Stimulated activated CD4-positive, alpha-beta T cell treated with anti-CD3 and anti-CD28 coated beads, Interleukin-1b, Interleukin-23, amount 100 ng/mL, for 1 hour (primary cell): ENCODE data around the gene PDZD7.

Experiments used
- DNase-seq, 2 donors: peaks; one replicate each; pipeline ENCODE4 v3.0.0-alpha.2; 2020; ENCODE audit warnings: low read depth in 2 of 2

Gene PDZD7

DNA sequence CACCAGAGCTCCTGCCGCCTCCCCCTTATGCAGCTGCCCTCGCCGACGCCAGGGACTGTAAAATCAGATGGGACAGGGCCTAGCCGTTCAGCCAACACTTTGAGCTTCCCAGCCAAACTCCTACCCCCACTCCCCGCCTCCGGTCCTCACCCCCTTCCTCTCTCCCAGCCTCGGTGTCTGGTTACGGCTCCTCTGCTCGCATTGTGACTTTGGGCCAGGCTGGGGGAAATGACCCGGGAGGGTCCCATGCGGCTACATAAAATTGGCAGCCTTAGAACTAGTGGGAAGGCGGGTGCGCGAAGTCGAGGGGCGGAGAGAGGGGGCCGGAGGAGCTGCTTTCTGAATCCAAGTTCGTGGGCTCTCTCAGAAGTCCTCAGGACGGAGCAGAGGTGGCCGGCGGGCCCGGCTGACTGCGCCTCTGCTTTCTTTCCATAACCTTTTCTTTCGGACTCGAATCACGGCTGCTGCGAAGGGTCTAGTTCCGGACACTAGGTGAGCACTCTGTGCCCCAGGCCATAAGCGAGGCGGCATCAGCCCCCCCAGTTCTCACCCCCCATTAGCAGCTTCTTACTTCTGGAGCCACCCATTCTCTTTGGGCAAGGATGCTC is 30.8 kb upstream of the PDZD7 start, which contains the start of gene KAZALD1:
TSS of gene KAZALD1 (plus strand) at position 366 of the 608 bp plus-strand sequence. CDS start 604 bp downstream, outside the sequence.
- DNase-seq = no peak

DNA sequence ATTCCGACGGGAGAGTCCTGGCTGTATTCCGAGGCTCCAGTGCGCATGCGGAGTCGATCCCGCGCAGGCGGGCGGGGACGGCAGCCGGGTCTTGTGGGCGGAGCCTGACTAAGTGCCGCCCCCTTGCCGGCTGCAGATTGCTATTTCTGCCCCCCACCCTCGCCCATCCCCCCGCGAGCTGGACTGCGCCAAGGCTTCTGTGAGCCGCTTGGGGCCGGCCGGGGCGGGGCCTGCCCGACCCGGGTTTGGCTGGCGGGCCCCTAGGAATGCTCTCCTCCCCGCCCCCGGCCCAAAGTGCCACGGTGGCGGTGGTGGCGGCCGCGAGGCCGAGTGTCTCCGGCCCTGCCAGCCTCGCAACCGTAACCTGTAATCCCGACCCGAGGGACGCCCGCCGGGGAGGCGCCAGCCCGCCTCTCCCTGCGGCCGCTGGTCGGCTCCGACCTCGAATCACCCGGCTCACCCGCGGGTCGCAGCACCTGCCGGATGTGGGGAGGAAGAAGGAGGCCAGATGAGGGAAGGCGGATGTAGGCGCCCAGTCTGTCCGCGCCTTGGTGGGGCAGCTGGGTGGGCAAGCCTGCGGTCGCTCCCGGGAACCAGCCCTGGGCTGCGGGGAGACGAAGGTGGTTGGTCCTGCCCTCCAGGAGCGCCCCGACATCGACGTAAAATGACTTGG is 30.2 kb upstream of the PDZD7 start:
- DNase-seq = peak; percentile 71 to 85

DNA sequence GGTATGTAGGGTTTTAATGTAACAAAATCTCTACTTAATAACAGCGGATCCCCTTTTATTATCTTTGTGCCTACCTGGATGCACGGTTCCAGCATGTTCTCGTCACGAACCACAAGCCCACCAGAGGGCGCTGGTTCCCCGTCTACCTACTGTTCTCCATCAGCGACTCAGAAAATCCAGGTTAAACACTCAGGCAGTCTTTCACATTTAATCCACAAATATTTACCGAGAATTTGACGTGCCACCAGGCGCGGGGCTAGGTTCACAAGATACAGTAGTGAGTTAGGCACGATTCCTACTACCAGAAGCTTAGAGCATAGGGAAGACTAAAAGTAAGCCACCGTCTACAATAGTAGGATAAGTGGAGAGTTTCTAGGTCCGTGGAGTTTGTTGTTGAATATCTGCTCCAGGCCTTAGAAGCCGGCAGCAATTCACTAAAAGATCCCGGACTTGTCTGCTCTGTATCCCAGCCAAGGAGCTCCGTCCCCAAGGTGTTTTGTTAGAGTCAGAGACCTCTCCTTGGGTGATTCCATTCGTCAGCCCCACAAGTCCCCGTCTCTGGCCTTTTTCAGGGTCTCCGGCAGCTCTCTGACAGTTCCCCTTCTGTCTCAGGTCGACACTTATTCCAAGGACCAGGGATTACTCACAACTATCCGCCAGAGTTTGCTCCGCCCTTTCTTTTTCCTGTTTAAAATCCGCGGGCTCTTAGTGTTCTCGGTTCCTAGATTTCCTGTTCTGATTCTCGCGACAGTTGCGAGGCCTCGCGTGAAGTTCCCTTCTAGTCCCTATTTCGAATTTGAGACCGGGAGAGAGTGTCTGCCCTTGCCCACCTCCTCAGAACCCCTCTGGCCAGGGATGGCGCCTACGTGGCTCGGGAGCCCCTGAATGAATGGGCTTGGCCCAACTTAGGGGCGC is 29.4 kb upstream of the PDZD7 start:
- peak; percentile 68 to 91 for DNase-seq

DNA sequence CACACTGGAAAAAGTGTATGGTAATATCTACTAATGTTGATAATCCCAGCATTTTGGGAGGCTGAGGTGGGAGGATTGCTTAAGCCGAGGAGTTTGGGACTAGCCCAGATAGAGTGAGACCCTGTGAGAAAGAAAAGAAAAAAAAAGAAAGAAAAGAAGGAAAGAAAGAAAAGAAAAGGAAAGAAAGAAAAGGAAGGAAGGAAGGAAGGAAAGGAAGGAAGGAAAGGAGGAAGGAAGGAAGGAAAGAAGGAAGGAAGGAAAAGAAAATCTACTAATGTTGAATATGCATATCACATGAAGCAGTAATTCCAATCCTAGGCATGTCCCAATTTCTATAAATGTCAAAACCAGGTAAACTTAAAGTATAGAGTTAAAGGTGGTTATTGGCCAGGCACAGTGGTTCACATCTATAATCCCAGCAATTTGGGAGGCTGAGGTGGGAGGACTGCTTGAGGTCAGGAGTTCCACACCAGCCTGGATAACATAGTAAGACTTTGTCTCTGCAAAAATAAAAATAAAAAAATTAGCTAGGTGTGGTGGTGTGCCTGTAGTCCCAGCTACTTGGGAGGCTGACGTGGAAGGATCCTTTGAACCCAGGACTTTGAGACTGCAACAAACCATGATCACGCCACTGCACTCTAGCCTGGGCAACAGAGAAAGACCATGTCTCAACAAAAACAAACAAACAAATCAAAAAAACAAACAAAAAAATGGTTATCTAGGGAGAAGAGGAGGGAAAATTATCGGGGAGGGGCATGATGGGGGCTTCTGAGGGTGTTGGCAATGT is 25.6 kb upstream of the PDZD7 start:
- no peak for DNase-seq

DNA sequence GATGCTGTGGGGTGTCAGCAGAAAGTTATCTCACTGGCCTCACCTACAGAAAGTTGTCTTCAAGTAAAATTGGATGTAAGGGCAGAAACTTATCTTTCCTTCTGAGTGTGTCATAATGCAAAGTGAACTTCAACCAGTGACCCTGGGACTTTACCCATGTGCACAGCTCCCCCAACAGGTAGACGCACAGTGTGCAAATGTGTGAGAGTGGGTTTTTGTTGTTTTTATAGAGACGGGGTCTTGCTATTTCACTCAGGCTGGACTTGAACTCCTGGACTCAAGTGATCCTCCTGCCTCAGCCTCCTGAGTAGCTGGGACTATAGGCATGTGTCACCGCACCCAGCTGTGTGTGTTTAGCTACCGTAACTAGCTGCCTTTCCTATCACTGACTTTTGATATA is 24.5 kb upstream of the PDZD7 start:
- DNase-seq = no peak

DNA sequence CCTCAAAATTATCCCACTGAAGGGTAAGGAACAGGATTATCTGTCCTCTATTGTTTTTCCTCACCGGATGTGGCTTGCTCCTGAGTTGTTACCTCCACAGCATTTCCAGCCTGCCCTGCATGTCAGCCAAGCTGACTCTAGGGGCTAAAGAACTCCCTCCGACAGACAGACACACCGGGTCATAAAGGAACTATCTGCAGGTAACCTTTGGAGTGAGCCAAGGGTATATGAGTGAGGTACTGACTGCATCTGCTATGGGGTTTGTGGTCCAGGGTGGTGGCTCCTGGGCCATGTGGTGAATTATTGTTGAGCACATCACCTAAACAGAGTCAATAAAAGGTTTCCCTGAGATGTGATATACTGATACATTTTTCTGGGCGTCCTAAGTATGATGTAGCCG is 23.9 kb upstream of the PDZD7 start:
- no peak for DNase-seq

DNA sequence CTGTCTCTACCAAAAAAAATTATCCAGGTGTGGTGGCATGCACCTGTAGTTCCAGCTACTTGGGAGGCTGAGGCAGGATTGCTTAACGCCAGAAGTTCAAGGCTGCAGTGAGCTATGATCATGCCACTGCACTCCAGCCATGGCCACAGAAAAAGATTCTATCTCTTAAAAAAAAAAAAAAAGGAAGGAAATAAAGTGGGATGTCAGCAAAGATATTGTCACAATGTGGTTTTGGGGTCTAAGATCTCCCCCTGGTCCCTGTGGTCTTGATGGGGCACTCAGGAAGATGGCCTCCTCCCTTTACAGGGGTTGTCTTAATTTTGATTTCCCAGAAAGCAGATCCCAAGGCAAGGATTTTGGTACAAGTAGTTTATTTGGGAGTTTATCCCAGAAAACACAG is 23.4 kb upstream of the PDZD7 start:
- no peak for DNase-seq

DNA sequence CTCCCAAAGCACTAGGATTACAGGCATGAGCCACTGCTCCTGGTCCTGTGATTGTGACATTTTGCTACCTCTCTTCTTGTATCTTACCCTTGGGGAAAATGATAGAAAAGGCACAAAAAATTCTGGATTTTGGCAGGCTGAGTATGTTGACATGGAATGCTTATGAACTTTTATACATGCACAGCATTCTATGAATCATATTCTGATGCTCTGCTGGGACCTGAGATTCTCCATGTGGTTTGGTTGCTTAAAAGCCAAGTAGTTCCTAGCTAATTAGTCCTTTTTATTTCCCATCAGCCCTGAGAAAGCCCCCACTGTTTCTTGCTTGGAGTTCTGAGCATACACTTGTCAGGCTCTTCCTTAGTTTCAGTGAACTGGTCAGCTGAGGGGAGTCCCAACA is 22.6 kb upstream of the PDZD7 start:
- no peak for DNase-seq

DNA sequence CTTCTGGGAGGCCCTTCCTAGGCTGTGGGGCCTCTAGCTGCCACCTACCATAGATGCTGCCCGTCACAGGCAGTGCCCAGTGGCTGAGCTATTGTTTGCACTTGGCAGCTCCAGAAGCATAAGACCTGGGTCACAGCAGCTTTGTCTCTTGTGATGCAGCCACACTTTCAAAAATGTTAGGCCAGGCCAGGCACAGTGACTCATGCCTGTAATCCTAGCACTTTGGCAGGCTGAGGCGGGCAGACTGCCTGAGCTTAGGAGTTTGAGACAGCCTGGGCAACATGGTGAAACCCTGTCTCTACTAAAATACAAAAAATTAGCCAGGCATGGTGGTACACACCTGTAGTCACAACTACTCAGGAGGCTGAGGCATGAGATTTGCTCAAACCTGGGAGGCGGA is 21.4 kb upstream of the PDZD7 start:
- DNase-seq = no peak

DNA sequence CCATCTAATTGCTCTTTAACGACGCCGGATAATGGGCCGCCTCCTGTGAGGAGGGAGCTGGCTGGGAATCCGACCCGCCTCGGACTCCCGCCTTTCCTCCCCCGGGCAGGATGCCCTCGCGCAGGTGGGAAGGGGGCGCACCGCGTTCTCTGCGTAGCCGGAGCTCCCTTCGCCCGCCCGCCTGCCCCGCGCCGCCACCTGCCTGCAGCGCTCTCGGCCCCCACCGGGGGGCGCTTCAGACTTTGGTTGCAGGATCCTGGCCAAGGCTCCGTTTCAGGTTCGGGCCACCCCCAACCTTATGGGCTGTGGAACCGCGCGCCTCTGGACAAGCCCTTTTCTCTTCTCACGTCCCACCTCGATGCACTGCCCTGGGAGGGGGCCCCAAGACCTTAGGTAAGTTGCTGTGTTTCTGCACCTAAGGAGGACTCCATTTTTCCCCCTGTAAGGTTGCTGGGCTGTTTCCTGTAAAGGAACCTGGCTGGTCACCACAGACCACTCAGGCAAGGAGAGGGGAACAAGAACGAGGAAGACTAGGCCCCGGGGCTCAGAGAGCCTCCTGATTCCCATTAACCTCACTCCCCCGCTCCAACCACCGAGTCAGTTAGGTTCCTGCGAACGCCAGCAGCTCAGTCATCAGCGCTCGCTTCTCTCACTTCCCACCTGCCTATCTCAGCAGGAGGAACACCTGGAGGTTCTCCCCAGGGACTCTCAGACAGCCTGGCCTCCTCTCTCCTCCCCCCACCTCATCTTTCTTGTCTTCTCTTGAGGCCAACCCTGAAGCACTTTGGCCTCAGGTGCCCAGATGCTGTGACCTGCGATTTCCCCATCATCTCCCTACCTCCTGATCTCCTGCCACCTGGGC is 19.5 kb upstream of the PDZD7 start:
- peak; percentile 50 to 75 for DNase-seq

DNA sequence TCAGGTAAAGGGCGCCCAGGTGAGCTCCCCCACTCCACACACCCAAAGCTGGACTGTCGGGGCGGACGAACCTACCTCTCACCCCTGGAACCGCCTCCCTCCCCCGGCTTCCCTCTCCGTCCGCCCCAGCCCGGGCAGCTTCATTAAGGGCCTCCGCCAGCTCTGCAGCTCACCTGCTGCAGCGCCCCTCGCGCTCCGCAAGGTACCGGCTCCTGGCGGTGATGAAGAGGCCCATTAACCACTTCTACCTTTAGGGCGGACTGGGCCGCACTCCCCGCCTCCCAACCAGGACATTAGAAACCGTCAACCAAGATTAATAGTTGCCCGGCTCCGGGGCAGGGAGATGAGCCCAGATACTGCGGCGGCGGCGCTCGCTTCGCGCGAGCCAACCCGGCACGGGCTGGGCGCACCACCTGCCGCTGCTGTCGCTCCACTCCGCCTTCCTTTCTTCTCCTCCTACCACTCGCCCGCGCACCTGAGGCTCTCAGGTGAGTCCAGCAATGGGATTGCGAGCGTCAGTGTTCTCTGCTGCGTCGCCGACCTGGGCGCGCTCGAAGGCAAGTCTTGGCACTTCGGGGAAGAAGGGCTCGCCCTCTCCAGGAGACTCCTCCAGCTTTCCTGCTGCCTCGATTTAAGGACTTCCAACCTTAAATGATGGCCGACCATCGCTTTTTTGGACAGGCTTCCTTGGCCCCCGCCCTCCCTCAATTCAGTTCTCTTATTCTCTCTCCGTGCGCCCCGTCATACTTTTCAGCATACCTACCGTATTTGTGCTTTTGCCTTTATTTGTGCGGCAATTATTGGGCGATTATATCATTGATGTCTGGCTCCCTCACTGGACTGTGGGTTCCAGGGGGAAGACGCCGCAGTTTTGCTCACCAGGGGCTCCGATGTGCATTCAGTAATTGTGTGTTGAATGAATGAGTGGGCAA is 17.3 kb upstream of the PDZD7 start:
- no peak for DNase-seq

DNA sequence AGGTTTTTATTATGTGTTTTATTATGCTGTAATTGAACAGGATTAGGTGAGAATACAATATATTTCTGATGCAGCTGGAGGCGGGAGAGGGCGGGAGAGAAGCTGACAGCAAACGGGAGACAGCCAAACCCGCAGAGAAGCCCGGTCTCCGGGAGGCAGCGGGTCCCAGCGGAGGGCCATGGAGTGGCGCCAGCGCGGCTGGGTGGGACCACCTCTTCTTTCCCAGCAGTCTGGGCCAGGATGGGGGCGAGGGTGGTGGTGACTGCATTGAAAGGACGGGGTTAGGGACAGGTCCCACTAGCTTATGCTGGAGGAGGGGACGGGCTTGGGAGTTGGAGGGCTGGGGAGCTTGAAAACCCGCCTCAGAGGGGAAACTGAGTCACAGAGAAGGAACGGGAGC is 16.3 kb upstream of the PDZD7 start:
- DNase-seq = no peak

DNA sequence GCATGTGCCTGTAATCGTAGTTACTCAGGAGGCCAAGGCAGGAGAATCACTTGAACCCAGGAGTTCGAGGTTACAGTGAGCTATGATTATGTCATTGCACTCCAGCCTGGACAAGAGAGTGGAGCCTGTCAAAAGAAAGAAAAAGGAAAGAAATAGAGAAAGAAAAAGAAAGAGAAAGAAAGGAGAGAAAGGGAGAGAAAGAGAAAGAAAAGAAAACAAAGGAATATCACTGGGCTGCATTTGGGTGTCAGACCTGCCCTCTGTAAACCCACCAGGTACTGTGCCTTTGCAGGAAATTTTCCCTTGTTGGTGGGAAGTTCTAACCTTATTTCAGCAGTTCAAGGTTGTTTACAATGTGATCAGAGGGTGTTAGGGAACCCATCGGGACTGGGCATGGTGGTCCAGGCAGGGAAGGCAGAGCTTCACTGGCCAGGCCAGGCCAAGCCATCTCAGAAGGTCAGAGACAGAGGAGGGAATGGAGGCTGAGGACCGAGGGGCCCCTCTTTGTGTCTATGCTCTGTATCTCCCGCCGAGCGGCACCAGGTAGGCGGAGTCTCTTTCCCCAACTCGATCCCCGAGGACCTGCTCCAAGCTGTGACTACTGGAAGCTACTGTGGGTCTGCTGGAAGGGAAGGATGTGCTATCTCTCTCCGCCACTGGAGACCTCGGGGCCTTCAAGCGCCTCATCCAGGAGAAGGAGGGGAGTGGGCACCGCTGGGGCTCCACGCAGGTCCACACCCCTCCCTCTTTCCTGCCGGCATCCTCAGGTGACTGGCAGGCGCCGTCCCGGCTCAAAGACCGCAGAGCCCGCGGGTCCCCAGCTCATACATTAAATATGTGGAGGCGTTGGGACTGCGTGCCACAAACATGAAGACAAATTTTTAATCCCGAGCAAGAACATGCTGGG is 15.7 kb upstream of the PDZD7 start:
- no peak for DNase-seq

DNA sequence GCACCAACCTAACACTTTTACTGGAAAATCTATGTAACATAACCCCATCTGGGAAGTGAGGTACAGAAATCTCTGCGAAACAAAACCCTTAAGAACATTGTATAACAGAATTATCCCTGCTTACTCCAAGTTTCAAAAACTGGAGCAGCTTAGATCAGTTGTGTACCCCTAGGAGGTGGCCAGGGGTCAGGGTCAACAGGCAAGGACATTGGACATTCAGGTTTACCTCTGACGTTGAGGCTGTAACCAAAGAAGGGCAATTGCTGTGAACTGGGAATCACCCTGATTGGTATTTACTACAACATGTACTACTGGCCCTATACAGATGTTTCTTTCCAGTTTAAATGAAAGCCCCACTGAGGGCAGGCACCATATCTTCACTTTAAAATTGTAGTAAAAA is 13.2 kb upstream of the PDZD7 start:
- no peak for DNase-seq

DNA sequence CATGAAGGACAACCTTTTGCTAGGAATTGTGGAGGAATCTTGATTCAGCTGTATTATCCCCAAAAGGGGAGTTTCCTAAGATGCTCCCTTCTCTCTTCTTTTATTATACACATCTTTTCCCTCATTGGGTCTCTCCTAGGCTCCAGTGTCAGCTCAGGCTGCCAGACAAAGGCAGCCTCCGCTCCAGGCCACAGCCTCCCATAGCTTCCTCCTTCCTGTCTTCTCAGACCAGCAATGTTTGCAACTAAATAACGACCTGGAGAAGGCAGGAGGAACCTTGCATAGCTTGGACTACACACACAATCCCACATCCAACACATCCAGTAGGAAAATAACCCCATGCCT is 12.4 kb upstream of the PDZD7 start:
- DNase-seq = no peak

DNA sequence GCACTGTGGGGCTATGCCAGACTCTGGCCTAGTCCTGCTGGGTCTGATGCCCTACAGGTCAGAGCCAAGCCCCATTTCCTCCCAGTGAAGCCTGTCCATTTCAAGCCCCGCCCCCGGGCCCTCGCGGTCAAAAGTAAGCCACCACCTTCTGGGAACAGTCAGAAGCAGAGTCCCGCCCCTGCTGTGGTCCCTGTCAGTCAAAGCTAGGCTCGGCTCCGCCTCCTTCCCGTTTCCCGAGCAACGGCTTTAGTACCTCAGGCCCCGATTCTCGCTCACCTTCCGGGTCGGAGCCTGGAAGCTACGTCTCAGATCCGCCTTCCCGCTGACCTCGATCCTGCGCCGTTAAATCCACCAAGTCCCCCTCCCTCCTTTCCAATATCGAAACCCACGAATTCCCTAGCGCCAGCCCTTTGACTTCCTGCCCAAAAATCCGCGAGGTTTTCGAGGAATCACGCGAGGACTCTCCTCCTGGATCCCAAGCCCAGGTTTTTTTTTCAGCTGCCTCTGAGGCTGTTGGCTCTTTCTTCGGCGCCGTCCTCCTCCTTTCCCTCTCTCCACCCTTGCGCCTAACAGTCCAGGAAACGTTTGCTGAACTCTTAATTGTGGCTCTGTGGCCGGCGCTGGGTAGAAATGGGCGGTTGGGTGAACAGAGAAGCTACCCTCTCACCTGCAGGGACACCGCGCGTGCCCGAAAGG is 11.9 kb upstream of the PDZD7 start:
- peak; percentile 46 to 71 for DNase-seq

DNA sequence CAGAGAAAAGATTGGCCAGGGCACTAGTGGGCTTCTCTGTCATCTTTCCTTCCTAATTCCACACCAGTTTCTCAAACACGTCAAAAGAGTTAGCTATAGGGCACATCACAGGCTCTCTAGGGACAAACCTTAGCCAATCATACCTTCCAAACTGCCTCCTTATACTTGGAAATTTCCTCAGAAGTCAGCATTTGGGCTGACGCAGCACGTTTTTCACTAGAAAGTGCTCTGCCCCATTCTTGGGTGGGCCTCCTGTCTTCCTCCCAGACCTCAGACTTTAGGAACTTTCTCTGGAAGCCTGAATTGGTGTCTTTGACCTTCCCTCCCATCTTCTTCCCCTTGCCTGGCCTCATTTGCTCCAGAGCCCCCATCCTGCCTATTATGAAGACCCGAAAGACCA is 11.2 kb upstream of the PDZD7 start:
- no peak for DNase-seq

DNA sequence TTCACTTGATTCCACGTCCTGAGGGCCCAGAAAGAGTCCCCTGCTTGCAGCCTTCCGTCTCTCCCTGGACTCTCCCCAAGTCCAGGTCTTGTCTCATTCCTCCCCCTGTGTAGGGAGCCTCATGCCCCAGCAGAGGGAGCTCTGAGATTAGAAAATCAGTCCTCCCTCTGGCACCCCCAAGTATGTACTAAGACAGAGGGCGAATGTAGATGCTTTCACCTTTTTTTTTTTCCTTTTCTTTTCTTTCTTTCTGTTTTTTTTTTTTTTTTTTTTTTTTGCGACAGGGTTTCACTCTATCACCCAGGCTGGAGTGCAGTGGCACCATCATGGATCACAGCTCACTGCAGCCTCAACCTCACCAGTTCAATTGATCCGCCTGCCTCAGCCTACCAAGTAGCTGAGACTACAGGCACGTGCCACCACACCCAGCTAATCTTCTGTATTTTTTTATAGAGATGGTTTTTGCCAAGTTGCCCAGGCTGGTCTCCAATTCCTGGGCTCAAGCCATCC is 10.4 kb upstream of the PDZD7 start:
- DNase-seq = peak in 1 of 2 donors; percentile 35
